AG04450 (cell line): ENCODE measurements around the gene CPZ. TPM values are rescaled to one million over a fixed set of nuclear protein-coding genes. Genes with fewer than 3 reads are reported as not detected.

Experiments used
- CTCF ChIA-PET: fragments of 300-600, 350-600 bp; formaldehyde crosslinking; extraction: SDS; loops from one replicate; lab custom pipeline; 2022; ENCODE audit warnings: antibody characterized with exemption, inconsistent platforms; lab: Charles Lee
- POLR2A ChIA-PET: fragments of 350-600 bp; formaldehyde crosslinking; extraction: SDS; loops from one replicate; lab custom pipeline; 2021; ENCODE audit warnings: antibody characterized with exemption, inconsistent platforms; lab: Yijun Ruan, JAX
- DNase-seq: peaks from one replicate; pipeline ENCODE4 v3.0.0-alpha.2; 2011; ENCODE audit warnings: low read depth, low spot score
- H3K27ac ChIP-seq: one replicate; pipeline ENCODE4 v1.5.1; 2012; ENCODE audit warnings: low read depth, low read length, control low read depth
- H3K27me3 ChIP-seq: one replicate; pipeline ENCODE4 v1.6.0; 2012; ENCODE audit warnings: low read length; ENCODE audit not compliant: control insufficient read depth, insufficient read depth
- H3K4me3 ChIP-seq: 2 replicates; pipeline ENCODE4 v1.5.1; 2011; ENCODE audit warnings: mild to moderate bottlenecking, low read depth, low read length, control low read depth
- H3K9me3 ChIP-seq: 2 replicates; pipeline ENCODE4 v1.5.1; 2012; ENCODE audit warnings: low read length; ENCODE audit not compliant: control insufficient read depth, insufficient read depth
- CTCF ChIP-seq: IDR thresholded peaks from 2 replicates; pipeline ENCODE4 v1.5.1; 2011; ENCODE audit warnings: low read depth, low read length, control low read depth, inconsistent platforms
- polyA plus RNA-seq: library from polyadenylated mRNA; depleted of rRNA; stranded (reverse); fragments of >200 nt; gene quantifications from 2 replicates; pipeline ENCODE4 v1.2.3, GENCODE V29; 2011

Gene CPZ
- polyA plus RNA-seq, 1 experiment: 6.4 TPM

GRCh38 chr4:8578717-8579116, 13.8 kb upstream of the CPZ start:
- TF ChIP-seq CTCF: no peak
- H3K4me3 ChIP-seq: no peak overlapping the region
- POLR2A ChIA-PET: no interaction called here
- peaks cover 16% of the 10 kb centered on the region for H3K27me3 ChIP-seq
- CTCF ChIA-PET: no interaction called here
- peaks cover 12% of the 10 kb centered on the region; the same call in 1 of the 2 replicates for H3K9me3 ChIP-seq
- H3K27ac ChIP-seq: no peak overlapping the region
- no peak for DNase-seq

GRCh38 chr4:8579526-8580320, 12.8 kb upstream of the CPZ start:
- no peak for TF ChIP-seq CTCF
- peaks cover 16% of the 10 kb centered on the region for H3K27me3 ChIP-seq
- CTCF ChIA-PET: no interaction called here
- H3K27ac ChIP-seq: no peak overlapping the region
- peaks cover 12% of the 10 kb centered on the region; the same call in 1 of the 2 replicates for H3K9me3 ChIP-seq
- POLR2A ChIA-PET: no interaction called here
- no peak for DNase-seq
- H3K4me3 ChIP-seq: no peak overlapping the region

- no peak for DNase-seq
- no peak for TF ChIP-seq CTCF
- ChIA-PET POLR2A (no interaction called here), CTCF (no interaction called here)
- Histone ChIP-seq H3K9me3 (peaks cover 12% of the 10 kb centered on the region; the same call in 1 of the 2 replicates), H3K4me3 (no peak within 1 kb of the TSS), H3K27ac (no peak within 1 kb of the TSS), H3K27me3 (peaks cover 18% of the 10 kb centered on the region)
Measured at GRCh38 chr4:8580321-8581093, 12.1 kb upstream of the CPZ start, which contains the start of gene GPR78. GPR78 (plus strand) TSS chr4:8580392; CDS start chr4:8580983, 591 bp downstream.

GRCh38 chr4:8581094-8581861, 11.3 kb upstream of the CPZ start:
- TF ChIP-seq CTCF: no peak
- H3K27me3 ChIP-seq: peaks cover 26% of the 10 kb centered on the region
- peaks cover 12% of the 10 kb centered on the region; the same call in 1 of the 2 replicates for H3K9me3 ChIP-seq
- ChIA-PET CTCF (no interaction called here), POLR2A (no interaction called here)
- no peak overlapping the region for H3K27ac ChIP-seq
- no peak overlapping the region for H3K4me3 ChIP-seq
- DNase-seq: no peak
